Measurements from ENCODE around the gene DYRK3. TPM values are rescaled to one million over a fixed set of nuclear protein-coding genes. Genes with fewer than 3 reads are reported as not detected.

Gene DYRK3
- total and polyA plus RNA-seq, 2 of the 8 experiments (the other 6 are each of a cell fraction or from before 2014, with no cell fraction given), result 2.1 to 8.5 TPM

- TF ChIP-seq POU5F1 (IDR thresholded peaks at IDR 0.05; ENCODE audit: low read depth, low read length) (no peak), GTF2F1 (IDR thresholded peaks at IDR 0.05; ENCODE audit: borderline replicate concordance, low read depth, low read length) (no peak), SRF (IDR thresholded peaks at IDR 0.05; ENCODE audit: low read depth, low read length) (no peak), CBX8 (IDR thresholded peaks at IDR 0.05; ENCODE audit: borderline replicate concordance, low read depth, low read length) (no peak), PHF8 (conservative IDR thresholded peaks at IDR 0.05; ENCODE audit: low read depth, low read length) (no peak)
These were observed 55.2 kb downstream of the DYRK3 start (continued) for GRCh38 chr1:206690516-206690915.

All from H1 (cell line).